Fibroblast of peridontal ligament (primary cell): Measurements from ENCODE around the gene APOO.

ENCODE experiments used
- DNase-seq: peaks from one replicate; pipeline ENCODE4 v3.0.0-alpha.2; 2010; ENCODE audit errors: extremely low read depth

The APOO gene

DNA sequence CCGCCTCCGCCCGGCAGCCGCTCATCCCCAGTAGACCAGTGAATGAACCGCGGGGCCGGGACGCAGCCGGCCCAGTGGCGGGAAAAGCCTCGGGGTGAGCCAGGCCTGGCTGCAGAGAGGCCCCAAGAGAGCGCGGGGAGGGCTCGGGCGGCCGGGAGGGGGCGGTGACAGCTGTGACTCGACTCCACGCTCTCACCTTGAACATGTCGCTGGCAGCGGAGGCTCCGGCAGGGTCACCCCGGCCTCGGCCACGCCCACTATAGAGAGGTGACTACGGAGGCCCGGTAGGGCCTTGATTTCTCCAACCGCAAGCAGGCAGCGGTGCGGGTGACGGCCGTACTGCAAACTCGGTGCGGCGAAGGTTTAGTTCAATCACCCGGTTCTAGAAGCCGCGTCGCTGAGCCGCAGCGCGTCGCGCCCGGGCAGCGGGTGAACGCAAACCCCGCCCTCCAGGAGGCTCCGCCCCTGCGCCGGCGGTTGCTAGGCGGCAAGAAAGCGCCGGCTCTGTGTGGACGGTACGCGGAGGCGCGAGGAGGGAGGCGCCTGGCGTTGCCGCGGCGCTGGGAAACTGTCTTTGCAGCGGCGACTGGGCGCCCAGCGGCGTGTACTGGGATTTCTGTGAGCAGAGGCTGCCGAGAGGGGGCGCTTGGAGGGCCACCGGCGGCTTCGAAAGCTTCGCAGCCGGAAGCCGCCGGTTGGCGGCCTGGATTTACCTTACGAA is at the start of gene APOO, which contains the start of gene CXorf58:
Gene APOO, minus strand, starts transcription at position 441 of the 721 bp plus-strand sequence. Its CDS starts 236 bp downstream, at position 205.
Gene CXorf58, plus strand, starts transcription at position 509 of the 721 bp plus-strand sequence. CDS start 2,297 bp downstream, outside the sequence.
- peak; percentile 87 for DNase-seq

DNA sequence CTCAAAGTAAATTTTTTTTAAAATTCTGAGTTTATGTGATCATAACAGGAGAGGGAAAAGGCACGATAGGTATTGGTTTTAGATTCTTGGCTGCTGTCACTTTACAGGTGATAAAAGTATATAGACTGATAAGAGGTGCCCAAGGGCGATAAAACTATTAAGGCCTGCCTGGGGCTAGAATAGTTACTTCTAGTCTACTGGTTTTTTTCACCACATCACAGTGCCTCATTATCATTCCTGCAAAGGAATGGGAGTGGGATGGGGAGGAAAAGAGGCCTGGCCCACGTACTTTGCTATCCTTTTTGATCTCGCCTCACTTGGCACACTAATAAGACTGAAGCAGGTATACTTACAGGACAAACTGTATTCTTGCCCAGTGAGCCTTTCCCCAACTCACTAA is 46.7 kb upstream of the APOO start:
- no peak for DNase-seq

DNA sequence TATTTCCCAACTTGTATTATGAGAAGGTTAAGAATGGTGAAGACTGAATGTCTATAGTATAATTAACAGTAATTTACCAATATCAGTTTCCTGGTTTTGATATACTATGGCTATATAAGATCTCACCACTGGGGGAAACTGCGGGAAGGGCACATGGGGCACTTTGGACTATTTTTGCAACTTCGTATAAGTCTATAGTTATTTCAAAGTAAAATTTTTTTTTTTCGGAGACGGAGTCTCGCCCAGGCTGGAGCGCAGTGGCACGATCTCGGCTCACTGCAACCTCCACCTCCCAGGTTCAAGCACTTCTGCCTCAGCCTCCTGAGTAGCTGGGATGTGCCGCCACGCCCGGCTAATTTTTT is 46.2 kb upstream of the APOO start:
- no peak for DNase-seq

DNA sequence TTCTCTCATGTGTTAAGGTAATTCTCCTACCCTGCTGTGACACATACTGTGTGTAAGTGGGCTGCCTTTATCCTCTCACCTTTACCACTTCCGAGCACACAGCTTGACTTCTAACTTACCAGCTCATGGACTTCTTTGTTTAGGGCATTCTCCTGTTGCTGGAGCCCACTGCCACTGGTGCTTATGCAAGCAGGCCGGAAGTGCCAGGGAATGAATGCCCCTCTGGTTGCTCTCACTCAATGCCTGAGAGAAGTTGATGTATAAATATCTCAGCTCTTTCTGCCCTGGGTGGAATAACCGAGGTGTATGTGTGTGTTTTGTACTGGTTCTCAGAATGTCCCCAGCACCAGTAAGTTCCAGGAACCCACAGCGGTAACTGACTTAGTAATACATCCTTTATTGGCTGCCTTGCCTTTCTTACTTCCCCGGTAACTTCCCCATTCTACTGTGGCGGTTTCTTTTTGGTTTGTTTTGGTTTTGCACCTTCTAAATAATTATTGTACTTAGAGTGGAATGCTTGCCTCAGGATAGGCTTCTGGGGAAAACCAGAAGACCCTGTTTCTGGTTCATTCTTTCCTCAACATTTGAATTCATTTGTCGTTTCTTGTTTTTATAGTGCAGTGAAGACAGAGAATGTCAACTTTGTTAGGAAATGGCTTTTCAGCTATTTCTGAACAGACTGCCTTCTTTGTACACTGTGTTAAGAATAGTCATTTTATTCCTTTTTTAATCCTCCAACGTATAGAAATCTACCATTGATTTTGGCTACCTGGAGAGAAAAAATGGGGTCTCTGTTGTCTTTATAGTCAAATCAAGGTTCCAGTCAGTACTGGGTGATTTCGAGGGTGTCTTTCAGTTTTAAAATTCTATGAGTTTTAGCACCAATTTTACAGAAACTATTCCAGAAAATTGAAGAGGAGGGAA is 45.5 kb upstream of the APOO start:
- DNase-seq: no peak

DNA sequence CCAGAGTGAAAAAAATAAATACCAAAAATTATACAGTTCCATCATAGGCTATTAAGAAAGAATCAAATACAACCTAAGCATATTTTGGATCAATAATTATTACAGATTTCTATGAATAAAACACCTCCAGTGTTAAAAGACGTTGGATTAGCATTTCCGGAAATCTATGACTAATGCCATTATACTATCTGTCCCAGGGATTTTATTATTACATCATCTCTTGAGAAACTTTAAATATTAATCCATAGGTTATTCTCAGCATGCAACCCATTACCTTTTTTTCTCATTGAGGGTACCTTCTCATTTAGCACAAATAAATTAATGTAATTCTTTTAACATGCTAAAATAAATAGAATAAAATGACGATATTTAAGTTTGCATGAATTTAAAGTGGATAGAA is 44.7 kb upstream of the APOO start:
- no peak for DNase-seq

DNA sequence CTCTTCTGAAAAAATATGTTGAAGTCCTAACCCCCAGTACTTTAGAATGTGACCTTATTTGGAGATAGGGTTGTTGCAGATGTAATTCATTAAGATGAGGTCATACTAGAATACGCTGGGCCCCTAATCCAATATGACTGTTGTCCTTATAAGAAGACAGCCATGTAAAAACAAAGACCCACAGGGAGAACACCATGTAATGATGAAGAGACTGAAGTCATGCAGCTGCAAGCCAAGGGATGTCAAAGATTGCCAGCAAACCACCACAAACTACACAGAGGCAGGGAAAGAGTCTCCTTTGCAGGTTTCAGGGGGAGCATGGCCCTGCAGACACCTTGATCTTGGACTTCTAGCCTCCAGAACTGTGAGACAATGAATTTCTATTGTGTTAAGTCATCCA is 37.5 kb upstream of the APOO start:
- no peak for DNase-seq

DNA sequence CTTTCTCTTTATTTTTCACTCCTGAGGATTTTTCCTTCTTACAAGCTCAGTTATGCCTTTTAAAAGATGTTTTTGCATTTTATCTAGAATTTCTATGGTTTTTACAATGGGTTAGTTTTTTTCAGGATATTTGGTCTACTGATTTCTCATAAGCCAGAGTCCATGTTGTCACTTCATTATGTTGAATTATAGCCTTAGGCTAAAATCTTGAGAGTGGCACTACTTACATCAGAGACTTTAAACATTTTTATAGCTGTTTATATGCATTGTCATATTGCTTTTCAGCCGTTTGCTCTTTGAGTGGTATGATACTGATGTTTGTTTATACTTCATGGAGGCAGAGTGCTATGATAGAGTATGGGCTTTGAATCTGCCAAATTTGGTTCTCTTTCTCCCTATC is 36.5 kb upstream of the APOO start:
- DNase-seq: no peak

DNA sequence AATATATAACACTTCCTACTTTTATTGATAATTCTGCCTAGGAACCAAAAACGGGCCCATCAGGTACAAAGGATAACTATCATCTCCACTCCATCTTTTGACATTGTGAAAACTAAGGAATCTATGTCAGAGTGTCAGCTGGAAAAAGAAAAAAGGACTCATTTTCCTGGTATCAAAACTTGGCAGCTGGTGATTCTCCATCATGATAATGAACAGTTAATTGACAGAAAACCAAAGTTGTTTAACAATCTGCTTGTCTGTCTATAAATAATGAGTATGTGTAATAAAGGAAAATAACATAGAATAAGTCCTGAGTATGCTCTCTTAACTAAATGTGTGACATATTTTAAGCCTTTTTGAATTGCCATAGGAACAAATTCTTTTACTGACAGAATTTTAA is 31.5 kb upstream of the APOO start:
- no peak for DNase-seq

DNA sequence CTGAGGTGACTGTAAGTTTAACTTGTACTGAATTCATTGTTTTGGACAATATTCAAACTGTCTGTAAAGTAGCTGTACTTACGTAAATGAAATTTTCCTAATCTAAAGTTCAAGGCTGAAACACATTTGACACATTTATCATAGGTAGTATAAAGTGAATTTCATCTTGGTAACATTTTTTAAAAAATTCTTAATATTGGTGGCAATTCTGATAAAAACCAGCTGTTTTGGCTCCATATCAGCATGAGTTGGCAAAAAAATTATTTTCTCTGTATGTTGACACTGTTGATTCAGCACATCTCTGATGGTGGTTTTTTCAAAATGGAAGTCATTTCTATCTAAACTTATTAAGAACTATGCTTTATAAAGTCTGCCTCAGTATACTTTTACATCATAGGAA is 31.0 kb upstream of the APOO start:
- DNase-seq: peak; percentile 60

DNA sequence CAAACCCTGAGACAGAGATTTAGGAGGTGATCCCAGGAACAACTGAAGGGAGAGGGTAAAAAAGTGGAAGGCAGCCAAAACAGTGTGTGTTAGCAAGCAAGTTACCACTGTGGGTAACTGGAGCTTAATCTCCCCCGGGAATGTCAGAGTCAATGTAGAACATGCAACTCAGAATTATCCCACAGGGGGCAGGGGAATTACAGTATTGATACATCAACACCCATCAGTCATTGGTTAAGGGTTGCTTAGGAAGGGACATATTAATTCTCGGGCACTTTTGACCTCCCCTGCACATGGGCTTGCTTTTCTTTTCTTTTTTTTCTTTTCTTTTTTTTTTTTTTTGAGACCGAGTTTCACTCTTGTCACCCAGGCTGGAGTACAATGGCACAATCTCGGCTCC is 29.4 kb upstream of the APOO start:
- DNase-seq: peak; percentile 6

DNA sequence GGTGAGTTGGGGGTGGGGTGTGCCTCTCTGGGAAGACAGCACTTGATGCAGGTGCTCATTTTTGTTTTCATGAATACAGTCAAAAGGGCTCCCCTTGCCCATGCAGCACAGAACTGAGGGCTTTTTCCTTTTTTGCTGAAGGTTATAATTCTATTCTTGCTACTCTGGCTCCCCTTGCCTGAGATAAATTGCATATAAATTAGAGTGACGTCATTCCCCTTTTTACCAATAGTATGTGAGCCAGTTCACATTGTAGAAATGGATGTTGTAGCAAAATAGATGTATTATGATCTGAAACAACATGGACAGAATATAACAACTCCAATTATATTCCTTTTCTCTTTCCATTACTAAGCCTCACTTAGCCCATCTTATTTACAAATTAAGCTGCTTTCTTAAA is 28.4 kb upstream of the APOO start:
- no peak for DNase-seq

DNA sequence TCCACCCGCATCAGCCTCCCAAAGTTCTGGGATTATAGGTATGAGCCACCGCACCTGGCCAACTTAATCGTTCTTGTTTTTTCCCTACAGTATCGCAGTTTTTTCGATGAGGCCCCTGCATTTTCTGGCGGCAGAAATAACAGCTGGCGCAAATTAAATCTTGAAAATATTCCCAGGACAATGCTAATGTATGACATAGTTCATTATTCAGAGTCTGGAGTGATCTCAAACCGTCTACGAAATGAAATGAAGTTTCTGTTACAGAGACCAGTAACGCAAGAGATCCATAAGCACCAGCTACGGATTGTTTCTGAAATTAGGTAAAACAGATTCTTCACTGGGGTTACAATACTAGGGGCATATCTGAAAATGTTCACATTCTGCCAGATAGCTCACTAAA is 27.4 kb upstream of the APOO start:
- DNase-seq: peak; percentile 72

DNA sequence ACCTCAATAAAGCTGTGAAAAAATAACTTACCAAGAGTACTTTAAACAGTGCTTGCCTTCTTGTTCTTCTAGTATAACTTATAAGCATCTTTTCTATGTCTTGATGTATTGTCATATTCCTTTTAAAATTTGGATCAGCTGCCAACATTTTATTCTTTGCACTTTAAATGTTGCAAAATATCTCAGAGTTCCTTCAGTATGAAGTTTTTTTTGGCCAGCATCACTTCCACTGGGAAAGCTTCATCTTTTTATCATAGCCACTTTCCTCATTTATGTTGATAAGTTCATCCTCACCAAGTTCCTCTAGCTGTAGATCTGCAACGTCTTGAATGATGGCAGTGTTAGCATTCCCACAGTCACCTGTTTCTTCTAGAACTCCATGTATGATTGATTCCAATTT is 24.3 kb upstream of the APOO start:
- DNase-seq: peak; percentile 34

DNA sequence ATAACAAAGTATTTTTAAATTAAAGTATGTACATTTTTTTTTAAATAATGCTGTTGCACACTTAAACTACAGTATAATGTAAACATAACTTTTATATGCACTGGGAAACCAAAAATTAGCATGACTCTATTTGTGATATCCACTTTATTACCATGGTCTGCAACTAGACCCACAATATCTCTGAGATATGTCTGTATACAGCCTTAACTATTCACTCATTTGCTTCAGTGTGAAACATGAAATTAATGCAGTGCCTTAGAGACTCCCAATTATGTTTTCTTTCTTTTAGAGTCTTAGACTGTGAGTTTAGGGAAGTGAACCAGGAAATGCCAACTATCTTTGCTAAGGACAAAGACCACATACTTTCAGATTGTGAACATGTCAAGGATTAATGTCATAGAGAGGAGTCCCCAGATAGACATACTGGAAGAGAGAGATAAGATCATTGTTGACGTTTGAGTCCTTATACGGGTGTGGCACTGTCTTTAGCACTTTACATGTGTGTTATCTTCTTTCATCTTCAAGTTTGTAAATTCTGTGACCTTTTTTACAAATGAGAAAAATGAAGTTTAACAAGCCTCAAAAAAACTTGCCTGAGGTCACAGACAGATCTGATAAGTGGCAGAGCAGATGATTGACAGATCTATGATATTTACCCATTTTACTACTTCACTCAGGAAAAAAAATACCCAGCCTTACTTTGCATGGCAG is 23.3 kb upstream of the APOO start:
- no peak for DNase-seq

DNA sequence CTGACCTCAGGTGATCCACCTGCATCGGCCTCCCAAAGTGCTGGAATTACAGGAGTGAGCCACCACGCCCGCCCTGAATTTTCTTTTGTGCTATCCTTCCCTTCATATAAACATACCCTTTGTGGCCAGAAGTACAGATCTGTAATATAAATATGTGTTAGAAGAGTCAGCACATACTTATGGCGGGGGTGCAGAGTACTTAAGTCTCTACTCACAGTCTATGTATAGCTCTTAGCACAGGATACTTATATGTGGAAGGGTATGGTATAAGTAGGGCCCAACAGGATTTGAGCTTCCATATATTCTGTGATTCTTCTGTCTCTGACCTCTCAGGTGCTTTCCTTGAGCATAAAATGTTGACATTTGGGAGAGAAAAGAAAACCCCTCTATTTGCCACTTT is 18.3 kb upstream of the APOO start:
- no peak for DNase-seq

DNA sequence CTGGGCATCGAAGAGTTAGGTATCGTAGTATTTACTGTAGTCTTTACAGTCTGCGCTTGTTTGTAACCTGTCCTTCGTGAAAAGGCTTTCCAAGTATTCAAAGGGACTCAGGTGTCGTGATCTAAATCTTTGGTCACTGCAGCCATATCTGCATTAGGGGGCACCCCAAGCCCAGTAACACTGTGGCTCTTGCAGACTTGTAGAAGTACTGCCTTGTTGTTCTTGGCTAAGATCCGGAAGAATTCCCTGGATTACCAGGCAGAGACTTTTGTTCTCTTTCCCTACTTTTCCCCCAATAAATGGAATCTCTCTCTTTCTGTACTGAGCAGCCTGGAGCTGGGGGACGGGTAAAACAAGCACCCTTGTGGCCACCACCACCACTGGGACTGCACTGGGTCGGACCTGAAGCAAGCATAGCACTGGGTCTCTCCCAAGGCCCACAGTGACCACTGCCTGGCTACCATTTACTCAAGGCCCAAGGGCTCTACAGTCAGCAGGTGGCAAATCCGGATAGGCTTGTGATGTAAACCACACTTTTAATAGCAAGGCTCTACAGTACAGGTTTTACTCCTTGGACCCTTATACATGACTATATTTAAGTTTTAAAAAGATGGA is 12.1 kb upstream of the APOO start:
- no peak for DNase-seq

DNA sequence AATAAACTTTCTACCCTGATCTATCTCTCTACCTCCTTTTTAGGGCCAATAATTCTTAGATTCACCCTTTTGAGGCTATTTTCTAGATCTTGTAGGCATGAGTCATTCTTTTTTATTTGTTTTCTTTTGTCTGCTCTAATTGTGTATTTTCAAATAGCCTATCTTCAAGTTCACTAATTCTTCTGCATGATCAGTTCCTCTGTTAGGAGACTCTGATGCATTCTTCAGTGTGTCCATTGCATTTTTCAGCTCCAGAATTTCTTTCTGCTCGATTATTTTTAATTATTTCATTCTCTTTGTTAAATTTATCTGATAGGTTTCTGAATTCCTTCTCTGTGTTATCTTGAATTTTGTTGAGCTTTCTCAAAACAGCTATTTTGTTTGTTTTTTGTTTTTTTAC is 11.4 kb upstream of the APOO start:
- DNase-seq: no peak

DNA sequence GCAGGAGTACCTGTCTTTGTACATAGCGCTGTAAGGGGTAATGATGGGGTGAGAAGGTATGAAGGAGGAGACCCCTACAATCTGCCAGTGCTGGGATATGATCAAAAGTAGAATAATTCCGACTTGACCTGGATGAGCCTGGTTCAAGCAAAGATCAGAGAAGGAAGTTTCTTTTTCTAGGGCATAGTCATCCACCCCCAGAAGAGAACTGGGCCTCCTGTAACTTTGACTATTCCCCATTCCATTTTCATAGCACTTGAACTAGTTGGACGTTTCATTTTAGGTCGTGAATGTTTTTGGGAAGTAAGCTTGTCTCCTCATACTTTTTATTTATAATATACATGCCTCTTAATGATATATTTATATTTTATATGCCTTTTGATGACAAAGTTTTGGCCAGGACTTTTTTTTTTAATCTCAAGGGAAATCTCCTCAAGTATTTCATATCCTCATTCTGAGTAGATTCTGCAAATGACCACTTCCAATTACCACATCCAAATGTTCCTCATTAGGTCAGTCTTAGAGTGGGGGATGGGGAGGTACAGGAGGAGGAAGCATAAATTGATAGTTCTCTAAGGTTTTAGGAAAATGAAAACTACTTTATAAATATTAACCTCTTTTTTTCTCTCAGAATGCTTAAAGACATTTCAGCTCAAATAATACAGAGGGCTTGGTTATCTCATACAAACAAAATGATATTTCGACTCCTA is 3.5 kb upstream of the APOO start:
- peak; percentile 3 for DNase-seq

DNA sequence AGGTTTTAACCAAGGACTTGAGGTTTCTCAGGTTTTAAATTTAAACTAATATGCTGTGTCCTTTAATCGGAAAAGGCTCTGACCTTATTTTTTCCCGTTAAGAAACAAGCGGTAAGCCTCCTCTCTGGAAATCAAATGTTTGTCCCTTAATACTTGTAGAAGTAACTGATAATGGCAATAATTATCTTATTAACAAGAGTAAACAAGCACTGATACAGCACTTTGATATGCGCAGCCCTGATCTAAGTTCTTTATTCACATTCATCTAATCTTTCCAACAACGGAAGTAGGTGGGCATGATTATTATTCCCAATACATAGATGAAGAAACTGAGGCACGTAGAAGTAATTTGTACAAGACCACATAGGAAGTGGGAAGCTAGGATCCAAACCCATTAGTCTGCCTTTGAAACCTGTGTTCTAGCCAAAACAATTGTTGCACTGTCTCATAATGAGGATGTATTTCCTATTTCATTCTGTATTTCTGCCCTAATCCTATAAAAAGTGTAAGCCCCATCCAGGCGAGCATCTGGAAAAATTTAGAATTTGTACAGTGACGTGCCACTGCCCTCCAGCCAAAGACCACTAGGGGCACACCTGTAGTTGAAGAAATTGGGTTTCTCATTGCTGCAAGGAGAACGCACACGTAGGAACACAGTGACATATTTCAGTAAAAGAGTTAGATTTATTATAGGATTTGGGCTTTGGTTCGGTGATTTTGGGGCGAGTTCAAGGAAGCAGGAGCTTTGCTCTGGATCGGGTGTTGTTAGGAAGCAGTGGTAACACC is 674 bp upstream of the APOO start:
- no peak for DNase-seq

DNA sequence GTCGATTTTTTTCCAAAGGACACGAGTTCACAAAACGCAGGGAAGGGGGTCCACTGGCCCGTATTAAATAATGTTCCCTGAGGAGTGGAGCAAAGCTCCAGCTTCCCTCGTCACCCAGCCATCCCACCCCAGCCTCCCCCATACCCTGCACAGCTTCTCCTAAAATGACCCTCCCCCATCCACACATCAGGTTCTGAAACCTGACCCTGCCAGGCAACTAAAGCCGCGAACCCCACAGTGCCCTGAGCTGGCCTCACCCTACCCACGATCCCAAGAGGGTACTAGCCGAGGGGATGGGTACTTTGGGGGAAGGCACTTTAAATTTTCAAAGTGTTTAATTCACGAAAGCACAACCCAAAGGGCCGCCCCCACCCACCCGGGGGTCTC is 634 bp downstream of the APOO start:
- no peak for DNase-seq

DNA sequence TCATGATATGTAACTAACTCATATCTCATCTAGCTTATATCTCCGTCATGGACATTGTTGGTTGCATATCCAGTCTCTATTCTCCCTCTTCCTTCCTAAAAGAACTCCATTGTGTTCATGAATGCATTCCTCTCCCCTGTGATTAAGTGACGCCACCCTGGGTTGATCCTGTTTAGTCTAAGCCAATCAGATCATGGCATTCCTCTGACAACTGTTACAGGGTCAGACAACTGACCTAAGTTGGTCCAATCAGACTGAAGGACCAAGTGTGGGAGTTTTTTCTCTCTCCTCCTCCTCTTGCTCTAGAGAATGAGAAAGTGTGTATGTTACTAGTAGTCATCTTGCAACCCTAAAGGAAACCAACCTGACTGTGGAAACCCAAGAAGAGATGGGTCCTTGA is 3.6 kb downstream of the APOO start:
- peak; percentile 52 for DNase-seq
